GDM1 (cell line): ENCODE measurements around the gene CFAP69.

ENCODE experiments used
- DNase-seq: peaks from one replicate; lab custom pipeline; 2025; lab: John Stamatoyannopoulos, UW

CFAP69 gene, protein sequence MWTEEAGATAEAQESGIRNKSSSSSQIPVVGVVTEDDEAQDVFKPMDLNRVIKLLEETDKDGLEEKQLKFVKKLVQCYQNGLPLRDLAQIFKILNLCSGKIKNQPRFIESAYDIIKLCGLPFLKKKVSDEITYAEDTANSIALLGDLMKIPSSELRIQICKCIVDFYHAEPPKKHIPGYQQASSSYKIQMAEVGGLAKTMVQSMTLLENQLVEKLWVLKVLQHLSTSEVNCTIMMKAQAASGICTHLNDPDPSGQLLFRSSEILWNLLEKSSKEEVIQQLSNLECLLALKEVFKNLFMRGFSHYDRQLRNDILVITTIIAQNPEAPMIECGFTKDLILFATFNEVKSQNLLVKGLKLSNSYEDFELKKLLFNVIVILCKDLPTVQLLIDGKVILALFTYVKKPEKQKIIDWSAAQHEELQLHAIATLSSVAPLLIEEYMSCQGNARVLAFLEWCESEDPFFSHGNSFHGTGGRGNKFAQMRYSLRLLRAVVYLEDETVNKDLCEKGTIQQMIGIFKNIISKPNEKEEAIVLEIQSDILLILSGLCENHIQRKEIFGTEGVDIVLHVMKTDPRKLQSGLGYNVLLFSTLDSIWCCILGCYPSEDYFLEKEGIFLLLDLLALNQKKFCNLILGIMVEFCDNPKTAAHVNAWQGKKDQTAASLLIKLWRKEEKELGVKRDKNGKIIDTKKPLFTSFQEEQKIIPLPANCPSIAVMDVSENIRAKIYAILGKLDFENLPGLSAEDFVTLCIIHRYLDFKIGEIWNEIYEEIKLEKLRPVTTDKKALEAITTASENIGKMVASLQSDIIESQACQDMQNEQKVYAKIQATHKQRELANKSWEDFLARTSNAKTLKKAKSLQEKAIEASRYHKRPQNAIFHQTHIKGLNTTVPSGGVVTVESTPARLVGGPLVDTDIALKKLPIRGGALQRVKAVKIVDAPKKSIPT

DNA sequence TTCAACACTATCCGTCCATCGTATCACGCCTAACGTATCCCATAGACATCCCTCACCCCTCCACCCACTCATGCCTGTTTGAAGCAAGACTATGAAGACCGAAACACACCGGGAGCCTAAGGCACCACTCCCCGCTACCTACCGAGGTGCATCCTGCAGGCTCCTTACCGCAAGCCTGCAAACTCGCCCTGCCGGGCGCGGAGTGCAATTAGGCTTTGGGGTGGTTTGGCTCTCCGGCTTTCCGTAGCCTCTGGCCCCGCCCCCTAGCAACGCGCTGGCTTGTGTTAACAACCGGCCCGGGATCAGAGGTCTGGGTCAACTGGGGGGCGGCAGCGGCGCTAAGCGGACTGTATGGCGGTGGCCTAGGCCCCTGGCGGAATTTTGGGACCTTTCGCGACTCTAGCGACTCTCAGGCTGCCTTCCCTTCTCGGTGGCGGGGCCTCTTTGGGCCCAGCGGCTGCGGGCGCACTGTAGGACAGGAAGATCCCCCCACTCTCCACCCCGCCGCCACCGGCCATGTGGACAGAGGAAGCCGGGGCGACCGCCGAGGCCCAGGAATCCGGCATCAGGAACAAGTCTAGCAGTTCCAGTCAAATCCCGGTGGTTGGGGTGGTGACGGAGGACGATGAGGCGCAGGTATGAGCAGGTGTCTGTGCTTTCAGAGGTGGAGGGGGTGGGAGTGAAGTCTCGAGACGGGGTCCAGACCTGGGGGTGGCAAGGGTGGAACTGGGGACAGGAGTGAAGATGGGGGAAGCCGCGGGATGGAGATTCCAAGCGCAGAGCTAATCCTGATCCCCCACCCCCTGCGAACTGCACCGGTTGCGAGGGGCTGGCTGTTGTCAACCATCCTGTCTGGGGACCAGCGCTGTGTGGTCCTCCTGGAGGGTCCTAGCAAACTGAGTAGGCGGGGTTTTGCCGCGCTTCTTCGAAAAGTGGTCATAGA lies at the start of gene CFAP69:
CFAP69 (plus strand) TSS at position 266 of the 943 bp plus-strand sequence; CDS start at position 517, 251 bp downstream.
- no peak for DNase-seq

DNA sequence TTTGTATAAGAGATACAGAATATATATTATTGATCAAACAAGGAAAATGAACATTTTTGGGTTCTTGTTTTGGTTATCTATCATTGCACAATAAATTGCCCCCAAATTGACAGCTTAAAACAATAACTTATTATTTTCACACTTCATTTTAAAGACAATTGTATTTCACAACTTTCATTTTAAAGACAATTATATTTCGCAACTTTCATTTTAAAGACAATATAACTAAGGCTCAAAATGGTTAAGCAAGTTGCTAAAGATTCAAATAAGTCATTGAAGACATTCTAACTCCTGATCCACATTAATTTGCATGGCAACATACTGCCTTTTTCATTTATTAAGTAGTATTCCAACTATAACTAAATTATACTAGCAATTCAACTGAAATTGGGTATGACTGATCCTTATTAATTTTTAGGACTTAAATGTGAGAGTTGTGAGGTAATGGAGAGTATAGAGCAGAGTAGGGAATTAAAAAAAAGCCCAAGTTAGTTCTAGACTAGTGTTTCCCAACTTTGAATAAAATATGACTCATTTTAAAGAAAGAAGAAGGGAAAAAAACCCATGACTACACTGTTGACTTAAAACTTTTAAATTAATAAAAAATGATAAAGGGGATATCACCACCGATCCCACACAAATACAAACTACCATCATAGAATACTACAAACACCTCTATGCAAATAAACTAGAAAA lies 43.3 kb upstream of the CFAP69 start:
- DNase-seq, result no peak

DNA sequence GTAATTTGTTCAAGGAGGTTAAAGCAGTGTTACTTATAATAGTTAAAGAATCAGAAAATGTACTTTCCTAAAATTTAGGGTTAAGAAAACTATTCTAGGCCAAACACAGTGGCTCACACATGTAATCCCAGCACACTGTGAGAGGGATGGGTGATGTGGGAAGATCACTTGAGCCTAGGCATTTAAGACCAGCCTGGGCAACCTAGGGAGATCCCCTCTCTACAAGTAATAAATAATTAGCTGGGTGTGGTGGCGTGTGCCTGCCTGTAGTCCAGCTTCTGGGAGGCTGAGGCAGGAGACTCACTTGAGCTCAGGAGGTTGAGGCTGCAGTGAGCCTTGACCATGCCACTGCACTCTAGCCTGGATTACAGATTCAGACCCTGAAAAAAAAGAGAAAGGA lies 37.0 kb upstream of the CFAP69 start:
- DNase-seq, result no peak

DNA sequence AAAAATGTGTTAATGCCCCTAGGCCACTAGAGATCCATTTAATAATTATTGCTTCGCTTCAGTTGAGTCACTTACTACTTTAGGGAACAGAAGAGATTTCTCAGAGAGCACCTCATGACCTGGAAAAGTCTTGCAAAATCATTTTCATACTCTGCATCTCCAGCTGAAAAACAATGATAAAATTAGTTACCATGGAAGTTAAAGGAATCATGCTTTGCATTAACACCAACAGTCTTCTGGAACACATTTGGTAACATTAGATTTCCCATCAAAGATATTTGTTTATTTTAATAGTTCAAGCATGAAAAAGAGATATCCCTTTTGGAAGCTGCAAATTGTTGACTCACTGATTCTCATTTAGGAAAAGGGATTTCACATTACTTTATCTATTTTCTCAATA lies 35.2 kb upstream of the CFAP69 start:
- DNase-seq, result no peak

DNA sequence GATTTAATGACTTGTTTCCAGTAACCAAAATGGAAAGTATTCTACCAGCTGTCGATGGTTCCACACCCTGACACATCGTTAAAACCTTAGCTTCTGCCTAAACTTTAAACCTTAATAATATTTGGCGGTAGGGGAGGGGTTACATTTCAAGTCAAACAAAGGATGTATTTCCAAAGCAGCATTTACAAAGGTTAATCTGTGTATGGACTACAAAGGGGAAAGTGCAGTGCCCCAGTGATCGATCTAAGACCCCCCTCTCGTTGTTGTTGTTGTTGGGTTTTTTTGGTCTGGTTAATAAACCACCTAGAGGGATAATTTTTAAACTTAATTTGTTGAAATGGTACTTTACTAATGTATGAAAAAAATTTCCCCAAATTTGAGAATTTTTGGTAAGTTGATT lies 34.5 kb upstream of the CFAP69 start:
- no peak for DNase-seq

DNA sequence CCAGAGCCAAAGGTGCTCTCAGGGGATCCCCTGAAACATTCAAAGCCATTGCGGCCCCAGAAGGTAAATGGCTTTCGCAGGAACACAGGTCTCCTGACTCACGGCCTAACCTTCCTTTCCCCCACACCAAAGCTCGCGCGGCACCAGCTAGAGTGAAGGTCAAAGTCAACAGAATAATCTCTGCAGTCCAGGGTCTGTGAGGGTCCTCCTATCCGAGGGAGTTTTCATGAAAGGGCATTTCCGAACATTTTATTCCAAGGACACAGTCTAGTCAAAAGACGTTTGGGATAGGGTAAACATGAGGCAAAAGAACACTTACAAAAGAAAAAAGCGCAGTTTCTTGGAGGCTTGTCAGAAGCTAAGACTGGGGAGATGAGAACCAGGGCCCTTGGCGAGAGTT lies 34.0 kb upstream of the CFAP69 start:
- DNase-seq, result no peak

DNA sequence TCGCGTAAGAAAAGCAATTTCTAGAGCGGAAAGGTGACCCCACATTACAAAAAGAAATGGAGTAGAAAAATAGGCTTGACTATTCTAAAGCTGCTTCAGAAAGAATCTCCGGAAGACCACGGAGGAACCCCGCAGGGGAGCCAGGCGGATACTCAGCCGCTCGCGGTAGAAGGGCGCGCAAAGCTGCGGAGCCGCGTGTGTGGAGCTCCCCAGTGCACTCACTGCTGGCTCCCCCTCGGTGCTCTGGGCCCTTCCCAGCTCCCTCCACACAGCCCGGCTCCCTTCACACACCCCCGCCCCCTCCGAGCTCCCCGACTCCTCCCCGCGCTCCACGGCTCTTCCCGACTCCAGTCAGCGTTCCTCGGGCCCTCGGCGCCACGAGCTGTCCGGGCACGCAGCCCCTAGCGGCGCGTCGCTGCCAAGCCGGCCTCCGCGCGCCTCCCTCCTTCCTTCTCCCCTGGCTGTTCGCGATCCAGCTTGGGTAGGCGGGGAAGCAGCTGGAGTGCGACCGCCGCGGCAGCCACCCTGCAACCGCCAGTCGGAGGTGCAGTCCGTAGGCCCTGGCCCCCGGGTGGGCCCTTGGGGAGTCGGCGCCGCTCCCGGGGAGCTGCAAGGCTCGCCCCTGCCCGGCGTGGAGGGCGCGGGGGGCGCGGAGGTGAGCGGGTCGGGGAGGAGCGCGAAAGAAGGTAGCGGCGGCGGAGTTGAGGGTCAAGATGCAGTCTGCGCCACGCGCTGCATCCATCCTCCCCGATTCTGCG lies 33.4 kb upstream of the CFAP69 start, which contains the start of gene STEAP2:
STEAP2 (plus strand) TSS at position 350 of the 758 bp plus-strand sequence. CDS start 13,343 bp downstream, outside the sequence.
- DNase-seq, result no peak

DNA sequence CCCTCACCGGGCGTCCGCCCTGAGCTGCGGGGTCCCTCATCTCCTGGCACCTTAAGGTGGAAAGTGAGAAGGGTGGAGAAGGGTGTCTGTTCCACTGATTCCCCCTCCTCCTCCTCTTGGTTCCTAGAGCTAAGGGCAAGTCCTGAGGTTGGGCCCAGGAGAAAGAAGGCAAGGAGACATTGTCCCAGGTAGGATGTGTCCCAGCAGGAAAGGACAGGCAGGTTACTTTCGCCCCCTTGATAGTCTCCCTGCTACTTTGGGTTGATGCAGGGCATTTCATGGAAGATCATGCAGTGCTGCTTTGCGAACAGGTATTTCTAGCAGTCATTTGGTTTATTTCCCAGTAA lies 32.9 kb upstream of the CFAP69 start:
- DNase-seq, result no peak

DNA sequence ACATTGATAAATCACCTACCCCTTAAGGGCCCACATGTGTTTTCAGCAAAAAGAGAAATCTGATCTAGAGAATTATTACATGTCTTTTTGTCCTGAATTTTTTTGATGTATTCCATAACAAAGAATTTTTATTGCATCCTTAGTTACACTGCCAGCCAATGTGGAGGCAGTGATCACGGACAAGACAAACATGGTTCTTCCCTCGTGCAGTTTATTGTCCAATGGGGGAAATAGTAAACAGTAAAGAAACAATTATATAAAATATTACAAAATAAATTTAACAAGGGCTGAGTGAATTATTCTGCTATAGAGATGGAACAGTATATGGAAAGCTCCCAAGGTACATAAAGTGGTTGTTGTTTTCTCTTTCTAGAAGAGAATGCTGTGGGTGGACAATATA lies 31.5 kb upstream of the CFAP69 start:
- no peak for DNase-seq

DNA sequence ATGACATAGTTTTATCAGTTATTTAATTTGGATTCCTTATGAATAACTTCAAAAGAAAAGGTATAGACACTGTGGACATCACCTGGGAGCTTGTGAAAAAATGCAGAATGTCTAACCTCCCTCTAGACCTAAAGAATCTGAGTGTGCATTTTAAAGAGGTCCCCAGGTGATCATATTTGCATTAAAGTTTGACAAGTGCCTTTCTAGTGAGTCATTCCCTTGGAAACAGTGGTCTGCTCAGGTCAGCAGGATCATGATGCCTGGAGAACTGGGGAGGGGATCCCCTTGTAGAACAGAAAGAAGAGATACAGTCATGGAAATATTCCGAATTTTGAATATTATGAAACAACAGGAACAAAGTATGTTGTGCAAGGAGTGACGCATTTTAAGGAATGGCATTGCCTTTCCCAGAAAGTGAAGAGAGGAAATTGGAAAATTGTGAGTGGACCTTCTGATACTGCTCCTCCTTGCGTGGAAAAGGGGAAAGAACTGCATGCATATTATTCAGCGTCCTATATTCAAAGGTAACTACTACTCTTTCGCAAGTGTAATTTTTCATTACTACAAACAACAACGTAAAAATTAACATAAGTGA lies 28.8 kb upstream of the CFAP69 start:
- DNase-seq, result no peak

DNA sequence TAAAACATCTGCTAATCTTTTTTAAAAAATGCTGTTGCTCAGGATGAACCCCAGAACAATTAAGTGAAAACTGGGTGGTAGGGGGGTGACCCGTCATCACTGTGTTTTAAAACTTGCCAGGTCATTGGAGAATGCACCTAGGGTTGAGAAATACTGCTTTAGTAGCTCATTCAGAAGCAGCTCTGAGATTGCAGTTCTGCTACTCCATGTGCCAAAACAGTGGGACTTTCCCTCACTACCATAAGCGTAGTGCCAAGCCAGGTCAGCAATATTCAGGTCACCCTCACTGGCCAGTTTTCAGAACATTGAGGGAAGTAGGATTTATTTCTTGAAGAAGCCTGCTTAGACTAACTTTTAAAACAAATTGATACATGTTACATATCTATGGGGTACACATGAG lies 28.2 kb upstream of the CFAP69 start:
- DNase-seq, result no peak

DNA sequence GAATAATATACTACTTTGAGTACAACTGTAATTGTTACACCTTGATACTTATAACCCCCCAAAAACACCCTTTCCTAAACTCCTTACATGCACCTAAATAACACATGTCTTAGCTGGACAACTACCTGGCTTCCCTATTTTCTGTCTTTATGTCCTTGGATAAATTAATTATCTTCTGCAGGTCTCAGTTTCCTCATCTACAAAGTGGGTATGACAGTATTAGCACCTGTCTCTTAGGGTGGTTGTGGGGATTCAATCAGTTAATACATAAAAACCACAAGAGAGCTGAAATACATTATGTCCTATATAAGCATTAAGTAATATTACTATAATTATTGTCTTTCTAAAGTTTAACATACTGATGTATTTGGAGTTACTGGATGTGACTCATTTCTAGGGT lies 22.6 kb upstream of the CFAP69 start:
- no peak for DNase-seq

DNA sequence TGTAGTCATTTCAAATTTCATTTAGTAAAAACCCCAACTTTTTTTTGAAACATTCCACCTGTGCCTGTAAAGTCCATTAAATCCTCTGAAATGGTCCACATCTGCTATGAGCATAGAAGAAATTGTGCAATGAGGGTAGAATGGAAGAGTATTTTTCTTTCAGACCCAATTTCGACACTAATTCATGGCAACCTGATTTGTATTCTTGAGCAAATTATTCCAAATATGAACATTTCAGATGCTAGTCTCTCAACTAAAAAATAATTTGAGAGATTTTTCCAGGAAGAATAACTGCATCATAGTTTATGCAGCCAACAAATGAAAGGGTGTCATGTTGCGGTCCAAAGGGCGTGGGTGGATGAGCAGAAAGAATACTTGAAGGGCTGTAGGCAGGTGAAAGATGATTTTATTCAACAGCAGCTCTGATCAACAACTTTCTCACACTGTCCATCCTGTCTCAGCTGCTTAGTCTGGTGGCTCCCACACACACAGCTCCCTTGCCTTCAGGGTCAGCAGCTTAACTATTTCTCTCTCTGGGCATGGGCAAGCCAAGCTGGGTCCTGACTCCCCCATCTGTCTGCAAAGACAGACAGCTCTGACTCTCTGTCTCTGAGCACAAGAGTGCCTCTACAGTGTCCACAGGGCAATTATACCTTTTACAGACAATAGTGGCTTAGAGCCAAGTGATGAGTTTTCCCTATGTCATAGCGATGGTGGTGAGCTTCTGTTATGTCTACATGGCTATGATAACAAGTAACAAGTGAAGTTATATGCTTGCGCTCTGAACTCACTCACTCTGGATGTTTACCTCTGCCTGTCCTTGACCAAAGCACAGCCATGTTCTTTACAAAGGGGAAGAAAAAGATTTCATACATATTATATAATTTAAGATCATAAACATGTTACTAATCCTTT lies 21.9 kb upstream of the CFAP69 start:
- DNase-seq, result no peak

DNA sequence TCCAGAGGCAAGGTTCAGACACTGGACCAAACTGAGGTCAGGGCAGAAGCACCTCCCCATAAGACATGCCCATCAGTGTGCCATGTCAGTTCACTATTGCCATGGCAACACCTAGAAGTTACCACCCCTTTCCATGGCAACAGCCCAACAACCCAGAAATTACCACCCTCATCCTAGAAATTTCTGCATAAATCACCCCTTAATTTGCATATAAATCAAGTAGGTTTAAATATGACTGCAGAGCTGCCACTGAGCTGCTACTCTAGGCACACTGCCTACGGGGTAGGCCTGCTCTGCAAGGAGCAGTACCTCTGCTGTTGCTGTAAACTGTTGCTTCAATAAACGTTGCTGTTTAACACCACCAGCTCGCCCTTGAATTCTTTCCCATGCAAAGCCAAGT lies 20.8 kb upstream of the CFAP69 start:
- no peak for DNase-seq

DNA sequence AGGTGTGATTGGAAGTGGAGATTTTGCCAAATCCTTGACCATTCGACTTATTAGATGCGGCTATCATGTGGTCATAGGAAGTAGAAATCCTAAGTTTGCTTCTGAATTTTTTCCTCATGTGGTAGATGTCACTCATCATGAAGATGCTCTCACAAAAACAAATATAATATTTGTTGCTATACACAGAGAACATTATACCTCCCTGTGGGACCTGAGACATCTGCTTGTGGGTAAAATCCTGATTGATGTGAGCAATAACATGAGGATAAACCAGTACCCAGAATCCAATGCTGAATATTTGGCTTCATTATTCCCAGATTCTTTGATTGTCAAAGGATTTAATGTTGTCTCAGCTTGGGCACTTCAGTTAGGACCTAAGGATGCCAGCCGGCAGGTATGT lies 19.8 kb upstream of the CFAP69 start:
- DNase-seq, result no peak

DNA sequence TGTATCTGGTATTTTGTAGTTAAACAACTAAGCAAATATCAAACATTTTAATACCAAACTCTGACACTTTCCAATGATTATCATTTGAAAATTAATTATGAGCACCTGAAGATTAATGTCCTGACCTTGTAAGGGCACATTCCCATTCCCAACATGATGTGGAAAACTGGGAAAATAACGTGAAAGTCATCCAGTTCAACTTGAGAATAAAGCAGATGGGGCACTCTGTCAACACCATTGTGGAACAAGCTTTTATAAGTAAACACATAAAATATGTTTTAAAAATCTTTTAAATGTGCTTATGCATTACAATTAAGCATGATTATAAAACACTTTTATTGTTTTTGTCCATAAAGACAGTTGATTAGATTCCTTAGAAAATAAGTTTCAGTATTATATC lies 19.4 kb upstream of the CFAP69 start:
- DNase-seq, result no peak

DNA sequence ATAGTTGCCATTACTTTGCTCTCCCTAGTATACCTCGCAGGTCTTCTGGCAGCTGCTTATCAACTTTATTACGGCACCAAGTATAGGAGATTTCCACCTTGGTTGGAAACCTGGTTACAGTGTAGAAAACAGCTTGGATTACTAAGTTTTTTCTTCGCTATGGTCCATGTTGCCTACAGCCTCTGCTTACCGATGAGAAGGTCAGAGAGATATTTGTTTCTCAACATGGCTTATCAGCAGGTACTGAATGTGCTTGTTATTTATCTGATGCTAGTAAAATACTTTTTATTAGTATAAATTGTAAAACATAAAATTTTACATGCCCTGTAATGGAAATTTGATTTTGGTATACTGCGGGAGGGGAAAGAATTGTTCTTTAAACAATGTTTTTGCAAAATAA lies 17.7 kb upstream of the CFAP69 start:
- no peak for DNase-seq

DNA sequence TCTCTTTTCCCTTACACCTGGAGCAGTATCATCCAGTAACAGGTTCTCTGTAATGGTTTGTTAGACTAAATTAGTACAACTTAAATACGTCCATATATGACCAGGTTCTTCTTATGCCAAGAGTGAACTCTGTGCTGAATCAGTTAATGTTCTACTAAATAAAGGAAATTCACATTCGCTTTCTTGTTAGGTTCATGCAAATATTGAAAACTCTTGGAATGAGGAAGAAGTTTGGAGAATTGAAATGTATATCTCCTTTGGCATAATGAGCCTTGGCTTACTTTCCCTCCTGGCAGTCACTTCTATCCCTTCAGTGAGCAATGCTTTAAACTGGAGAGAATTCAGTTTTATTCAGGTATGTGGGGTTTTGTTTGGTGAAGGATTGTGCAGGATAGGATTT lies 15.3 kb upstream of the CFAP69 start:
- no peak for DNase-seq

DNA sequence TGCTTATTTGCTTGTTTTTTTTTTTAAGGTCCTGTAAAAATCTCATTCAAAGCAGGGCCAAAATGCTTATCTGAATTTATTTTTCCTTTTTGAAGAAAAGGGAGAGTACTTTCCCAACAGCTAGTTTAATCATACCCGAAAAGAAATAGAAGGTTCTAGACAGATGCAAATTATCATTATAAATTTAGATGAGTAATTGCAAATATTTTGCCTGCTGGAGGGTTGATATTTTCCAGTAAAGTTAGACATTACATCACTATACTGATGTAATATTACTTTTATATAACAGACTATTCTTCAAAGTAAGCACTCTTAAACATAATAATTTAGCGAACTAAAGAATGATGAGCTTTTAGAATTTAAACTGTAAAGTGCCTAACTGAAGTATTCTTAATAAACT lies 14.1 kb upstream of the CFAP69 start:
- DNase-seq, result no peak
